SK-N-SH (cell line): ENCODE data around the gene IQSEC3. TPM values are rescaled to one million over a fixed set of nuclear protein-coding genes. Genes with fewer than 3 reads are reported as not detected.

Source experiments
- CTCF ChIA-PET: fragments of 300-600, 350-600 bp; formaldehyde crosslinking; extraction: SDS; loops from one replicate; lab custom pipeline; 2021; lab: Yijun Ruan, JAX
- POLR2A ChIA-PET: fragments of 350-600 bp; sonication (Branson Sonifier 250); formaldehyde crosslinking; extraction: SDS; loops from one replicate; lab custom pipeline; 2020; ENCODE audit warnings: antibody characterized with exemption, inconsistent platforms; lab: Yijun Ruan, JAX
- DNase-seq: peaks from one replicate; pipeline ENCODE4 v3.0.0; 2012
- H2AFZ ChIP-seq: fragments of 200-600 bp; sonication (generic); 2 replicates; pipeline ENCODE4 v1.8.1; 2016; ENCODE audit warnings: antibody characterized with exemption, mild to moderate bottlenecking, low read depth
- H3F3A ChIP-seq: fragments of 200-600 bp; sonication (generic); replicated peaks from 2 replicates; pipeline ENCODE3; 2016; ENCODE audit warnings: antibody characterized with exemption, mild to moderate bottlenecking; ENCODE audit not compliant: insufficient read depth
- H3K27ac ChIP-seq, 2 experiments: fragments of 200-500 bp in 1 of 2; fragments of 200-600 bp in 1 of 2; sonication (Bioruptor generic) in 1 of 2; sonication (generic), shearing (Covaris generic) in 1 of 2; 2 replicates each; pipeline versions ENCODE4 v1.5.1 to v1.6.1; 2014 to 2016; ENCODE audit warnings: low read depth in 2 of 2, inconsistent platforms in 1 of 2, low read length in 1 of 2, mild to moderate bottlenecking in 1 of 2, mixed read lengths in 1 of 2
- H3K27me3 ChIP-seq: fragments of 200-600 bp; sonication (generic), shearing (Covaris generic); 2 replicates; pipeline ENCODE4 v1.6.1; 2016; ENCODE audit warnings: mixed run types; ENCODE audit not compliant: insufficient read depth
- H3K36me3 ChIP-seq, 2 experiments: fragments of 200-500 bp in 1 of 2; fragments of 200-600 bp in 1 of 2; sonication (Bioruptor generic) in 1 of 2; sonication (generic) in 1 of 2; replicated peaks in 1 of 2; 2 replicates each; pipeline versions ENCODE3 to v1.5.1; 2014 to 2016; ENCODE audit warnings: low read length in 1 of 2, mild to moderate bottlenecking in 1 of 2; ENCODE audit not compliant: insufficient read depth in 2 of 2, control insufficient read depth in 1 of 2
- H3K4me1 ChIP-seq, 2 experiments: fragments of 200-500 bp in 1 of 2; fragments of 200-600 bp in 1 of 2; sonication (Bioruptor generic) in 1 of 2; sonication (generic), shearing (Covaris generic) in 1 of 2; 2 replicates each; pipeline versions ENCODE4 v1.5.1 to v1.6.1; 2014 to 2016; ENCODE audit warnings: low read depth in 1 of 2, low read length in 1 of 2, mixed run types in 1 of 2; ENCODE audit not compliant: insufficient read depth in 2 of 2, control insufficient read depth in 1 of 2
- H3K4me2 ChIP-seq: fragments of 200-600 bp; sonication (generic), shearing (Covaris generic); 2 replicates; pipeline ENCODE4 v1.6.1; 2017; ENCODE audit warnings: mixed run types
- H3K4me3 ChIP-seq, 2 experiments: fragments of 200-500 bp in 1 of 2; fragments of 200-600 bp in 1 of 2; sonication (Bioruptor generic) in 1 of 2; sonication (generic), shearing (Covaris generic) in 1 of 2; 2 replicates each; pipeline versions ENCODE4 v1.5.1 to v1.8.1; 2014 to 2016; ENCODE audit warnings: low read depth in 2 of 2, inconsistent platforms in 1 of 2, low read length in 1 of 2, mild to moderate bottlenecking in 1 of 2, mixed read lengths in 1 of 2, moderate library complexity in 1 of 2
- H3K79me2 ChIP-seq: fragments of 200-600 bp; sonication (generic); 2 replicates; pipeline ENCODE4 v1.8.1; 2017; ENCODE audit warnings: mild to moderate bottlenecking; ENCODE audit not compliant: insufficient read depth
- H3K9ac ChIP-seq: fragments of 200-600 bp; sonication (generic); 2 replicates; pipeline ENCODE4 v1.6.1; 2017; ENCODE audit warnings: mixed run types
- H3K9me2 ChIP-seq: fragments of 200-600 bp; sonication (generic); 2 replicates; pipeline ENCODE4 v1.6.1; 2017; ENCODE audit warnings: mixed run types
- H3K9me3 ChIP-seq: fragments of 200-600 bp; sonication (generic); 2 replicates; pipeline ENCODE4 v1.6.1; 2017; ENCODE audit warnings: mixed run types, mild to moderate bottlenecking, moderate library complexity
- H4K20me1 ChIP-seq: fragments of 200-600 bp; sonication (generic); 2 replicates; pipeline ENCODE4 v1.6.1; 2017; ENCODE audit warnings: mild to moderate bottlenecking, mixed run types; ENCODE audit not compliant: insufficient read depth
- CHD2 ChIP-seq: fragments of 150-350 bp; IDR thresholded peaks from 2 replicates; pipeline ENCODE4 v1.6.1; 2018; ENCODE audit warnings: low read length; ENCODE audit not compliant: partially characterized antibody
- EP300 ChIP-seq, 2 experiments: IDR thresholded peaks; 2 replicates each; pipeline versions ENCODE4 v1.4.0 to v1.6.1; 2012; ENCODE audit warnings: borderline replicate concordance in 1 of 2, low read depth in 1 of 2, low read length in 1 of 2
- FOXJ3 ChIP-seq: sonication (generic); formaldehyde crosslinking; IDR thresholded peaks from 2 replicates; pipeline ENCODE4 v1.5.1; 2020; ENCODE audit warnings: mild to moderate bottlenecking, missing genetic modification reagents
- IRF3 ChIP-seq: fragments of 150-350 bp; IDR thresholded peaks from 2 replicates; pipeline ENCODE4 v1.6.1; 2016; ENCODE audit warnings: mild to moderate bottlenecking, low read depth, low read length
- MXI1 ChIP-seq: IDR thresholded peaks from 2 replicates; pipeline ENCODE4 v1.6.1; 2012; ENCODE audit warnings: mild to moderate bottlenecking, low read depth, low read length, improper control_type of control experiment
- NRF1 ChIP-seq: IDR thresholded peaks from 2 replicates; pipeline ENCODE4 v1.6.1; 2012; ENCODE audit warnings: low read depth, mild to moderate bottlenecking, low read length
- REST ChIP-seq: IDR thresholded peaks from 2 replicates; pipeline ENCODE4 v1.6.1; 2012; ENCODE audit warnings: mild to moderate bottlenecking, low read depth, low read length, moderate library complexity
- YY1 ChIP-seq: IDR thresholded peaks from 2 replicates; pipeline ENCODE4 v1.4.0; 2012; ENCODE audit warnings: low read depth, mild to moderate bottlenecking
- WGBS: methylation state at CpG from one replicate; pipeline ENCODE4 v1.1.6; 2017; ENCODE audit warnings: low lambda C conversion rate; 5-methylcytosine and 5-hydroxymethylcytosine counted together
- polyA plus RNA-seq, 3 experiments: library from polyadenylated mRNA; depleted of rRNA; stranded (reverse); fragments of >200 nt; gene quantifications; 2 replicates each; pipeline ENCODE4 v1.2.3, GENCODE V29; 2012
- TF ChIP-seq, protein P1 (sequence below): fragments of 150-350 bp; IDR thresholded peaks from 2 replicates; pipeline ENCODE4 v1.6.1; 2017; ENCODE audit warnings: antibody characterized with exemption, low read length, low read depth, borderline replicate concordance
- TF ChIP-seq, protein P2 (sequence below): IDR thresholded peaks from 2 replicates; pipeline ENCODE4 v1.4.0; 2012; ENCODE audit warnings: low read depth

The IQSEC3 gene
- polyA plus RNA-seq, 1 of the 3 experiments (the other 2 are of a cell fraction), result 0.02 TPM

GRCh38 chr12:167959-168600 is 101.5 kb downstream of the IQSEC3 start:
- H3K36me3 ChIP-seq, result no peaks in the 10 kb centered on the region
- H3K4me2 ChIP-seq, result no peak overlapping the region
- H3K4me3 ChIP-seq, result no peak overlapping the region
- no peaks in the 10 kb centered on the region for H3K27me3 ChIP-seq
- no peak overlapping the region for H3K9ac ChIP-seq
- TF ChIP-seq YY1, result no peak
- TF ChIP-seq MXI1, result no peak
- no peak for TF ChIP-seq FOXJ3 (CRISPR knock-in tag)
- TF ChIP-seq, protein P1, sequence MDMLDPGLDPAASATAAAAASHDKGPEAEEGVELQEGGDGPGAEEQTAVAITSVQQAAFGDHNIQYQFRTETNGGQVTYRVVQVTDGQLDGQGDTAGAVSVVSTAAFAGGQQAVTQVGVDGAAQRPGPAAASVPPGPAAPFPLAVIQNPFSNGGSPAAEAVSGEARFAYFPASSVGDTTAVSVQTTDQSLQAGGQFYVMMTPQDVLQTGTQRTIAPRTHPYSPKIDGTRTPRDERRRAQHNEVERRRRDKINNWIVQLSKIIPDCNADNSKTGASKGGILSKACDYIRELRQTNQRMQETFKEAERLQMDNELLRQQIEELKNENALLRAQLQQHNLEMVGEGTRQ, result no peak
- TF ChIP-seq, protein P2, sequence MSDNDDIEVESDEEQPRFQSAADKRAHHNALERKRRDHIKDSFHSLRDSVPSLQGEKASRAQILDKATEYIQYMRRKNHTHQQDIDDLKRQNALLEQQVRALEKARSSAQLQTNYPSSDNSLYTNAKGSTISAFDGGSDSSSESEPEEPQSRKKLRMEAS, result no peak
- TF ChIP-seq NRF1, result no peak
- no peak for TF ChIP-seq REST
- TF ChIP-seq CHD2, result no peak
- no peak for TF ChIP-seq EP300 (IDR thresholded peaks at IDR 0.05; ENCODE audit: borderline replicate concordance in 1 of 2, low read depth in 1 of 2, low read length in 1 of 2)
- no peak for TF ChIP-seq IRF3
- H3K4me1 ChIP-seq, result peaks cover 0 to 41% of the 10 kb centered on the region in 2 experiments; a peak in 2 of 4 replicates
- no peak for DNase-seq
- 76% methylated on average over 9 of the region's 12 CpGs for WGBS
- no peaks in the 10 kb centered on the region for H4K20me1 ChIP-seq
- H3K27ac ChIP-seq, result no peak overlapping the region
- ChIA-PET POLR2A (no interaction called here), CTCF (interaction anchor here (0.8 to 4.4 kb wide), 4 partner anchors 14 to 21 kb away, joined by 3 to 24 read pairs (median 10); no protein-coding TSS in a partner anchor)
- no peaks in the 10 kb centered on the region for H3K9me2 ChIP-seq
- no peaks in the 10 kb centered on the region for H3F3A ChIP-seq
- no peaks in the 10 kb centered on the region for H3K9me3 ChIP-seq
- H2AFZ ChIP-seq, result no peak overlapping the region
- H3K79me2 ChIP-seq, result no peaks in the 10 kb centered on the region
